Left renal cortex interstitium (tissue), 4 donors: ENCODE measurements around the gene EPHA1. TPM values are rescaled to one million over a fixed set of nuclear protein-coding genes. Genes with fewer than 3 reads are reported as not detected.

Experiments used
- DNase-seq, 4 donors: peaks; one replicate each; pipeline ENCODE4 v3.0.0-alpha.2; 2013; ENCODE audit warnings: low read depth in 4 of 4, low spot score in 2 of 4, missing footprints in 1 of 4
- polyA plus RNA-seq, 4 donors: library from polyadenylated mRNA; unstranded; fragments of 120-200 nt; gene quantifications; one replicate each; pipeline ENCODE4 v1.2.1, GENCODE V29; 2013; ENCODE audit not compliant: insufficient read length in 4 of 4

Gene EPHA1
- polyA plus RNA-seq, 4 donors: 16.3 to 20.4 (median 18.9) TPM

DNA sequence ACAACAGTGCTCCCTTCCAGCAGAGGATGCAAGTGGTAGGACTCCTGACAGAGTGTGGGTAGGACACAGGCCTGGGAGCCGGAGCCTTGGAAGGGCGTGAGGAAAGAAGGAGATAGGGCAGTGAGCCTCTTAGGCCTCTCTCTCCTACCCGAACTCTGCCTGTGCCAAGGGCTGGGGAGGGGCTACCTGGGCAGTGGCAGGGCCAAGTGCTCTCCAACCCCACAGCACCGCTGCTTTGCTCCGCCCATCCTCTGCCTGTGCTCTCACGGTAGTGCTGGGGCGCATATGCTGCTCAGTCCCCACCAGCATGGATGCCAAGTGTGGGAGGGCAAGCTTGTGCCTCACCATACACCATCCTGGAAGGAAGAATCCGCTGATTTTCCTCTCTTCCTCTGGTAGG, 53.7 kb downstream of the EPHA1 start:
- no peak for DNase-seq

DNA sequence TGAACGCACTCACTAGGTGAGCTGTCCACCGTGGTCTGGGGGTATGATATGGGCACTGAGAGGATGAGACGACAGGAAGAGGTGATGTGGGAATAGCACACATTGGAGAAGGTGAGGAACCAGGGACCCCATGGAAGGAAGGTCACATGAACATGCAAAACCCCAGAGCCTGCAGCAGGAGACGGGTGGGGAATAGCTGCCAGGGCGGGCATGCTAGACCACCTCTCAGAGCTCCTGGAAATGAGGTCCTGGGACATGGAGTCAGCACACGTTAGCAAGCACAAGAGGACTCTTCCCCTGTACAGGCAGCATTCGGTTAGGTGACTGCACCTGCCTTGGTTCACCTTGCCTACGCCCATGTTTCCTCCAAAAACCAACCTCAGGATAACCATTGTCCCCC, 54.3 kb downstream of the EPHA1 start:
- no peak for DNase-seq

DNA sequence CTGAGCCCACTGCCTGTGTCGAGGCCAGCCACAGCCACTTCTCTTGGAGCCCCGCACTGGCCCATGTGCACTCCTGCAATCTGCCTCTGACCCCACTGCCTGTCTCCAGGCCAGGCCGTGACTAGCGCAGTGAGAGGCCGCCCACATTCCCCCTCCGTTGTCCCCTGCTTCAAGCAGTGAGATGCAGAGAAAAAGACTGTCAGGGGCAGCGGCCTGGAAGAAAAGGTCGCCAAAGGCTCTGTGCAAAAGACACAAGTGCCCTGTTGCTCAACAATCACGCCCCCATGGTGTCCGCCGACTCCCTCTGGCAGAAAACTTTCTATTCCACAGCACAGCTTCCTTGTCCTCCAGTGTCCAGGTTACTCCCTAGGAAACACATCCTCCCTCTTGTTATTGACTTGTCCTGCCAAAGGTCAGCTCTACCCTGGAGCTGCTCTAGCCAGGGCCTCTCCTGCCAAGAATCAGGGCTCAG, 56.1 kb downstream of the EPHA1 start:
- DNase-seq: no peak

DNA sequence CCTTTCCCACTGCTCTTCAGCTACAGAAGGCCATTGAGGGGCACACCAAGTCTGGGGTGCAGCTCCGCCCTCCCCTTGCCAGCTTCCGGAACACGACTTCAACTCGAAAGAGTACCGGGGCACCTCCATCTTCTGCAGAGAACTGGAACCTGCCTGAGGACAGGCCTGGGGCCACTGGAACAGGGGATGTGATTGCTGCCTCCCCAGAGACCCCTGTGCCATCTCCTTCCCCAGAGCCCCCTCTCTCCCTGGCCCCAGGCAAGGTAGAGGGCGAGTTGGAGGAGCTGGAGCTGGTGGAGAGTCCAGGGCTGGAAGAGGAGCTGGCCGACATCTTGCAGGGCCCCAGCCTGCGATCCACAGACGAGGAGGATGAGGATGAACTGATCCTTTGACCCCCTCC, 57.1 kb downstream of the EPHA1 start:
- no peak for DNase-seq

DNA sequence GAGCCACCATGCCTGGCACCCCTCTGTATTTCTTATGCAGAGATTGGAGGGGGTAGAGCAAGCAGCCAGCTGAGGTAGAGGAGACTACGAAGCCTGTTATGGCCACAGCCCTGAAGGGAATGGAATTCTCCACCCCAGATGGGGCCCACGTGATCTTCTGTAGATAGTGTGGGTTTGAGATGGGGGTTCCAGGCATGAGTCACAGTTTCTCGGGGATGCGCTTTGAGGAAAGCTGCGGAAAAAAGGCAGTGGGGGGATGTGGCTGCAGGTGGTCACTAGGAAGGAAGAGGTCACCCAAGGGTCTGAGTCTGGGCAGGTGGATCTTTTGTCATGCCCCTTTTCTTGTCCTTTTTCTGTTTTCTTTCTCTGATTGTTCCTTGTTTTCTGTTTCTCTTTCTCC, 57.6 kb downstream of the EPHA1 start:
- DNase-seq: no peak

DNA sequence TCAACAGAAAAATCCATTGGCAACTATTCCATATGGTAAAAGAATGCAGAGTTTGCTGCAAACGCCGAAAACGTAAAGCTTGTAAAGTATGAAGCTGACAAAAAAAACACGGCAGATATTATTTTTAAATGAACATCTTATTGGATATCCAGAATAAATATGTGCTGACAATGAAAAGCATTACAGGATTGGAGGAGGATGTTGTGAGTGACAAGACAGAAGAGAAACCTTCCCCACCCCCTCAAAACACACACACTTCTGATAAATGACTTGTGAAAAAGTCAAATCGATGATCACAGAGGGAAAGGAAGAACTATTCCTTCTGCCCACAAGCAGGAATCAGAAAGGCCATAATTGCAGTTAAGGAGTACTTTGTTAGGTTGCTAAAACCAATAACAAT, 60.7 kb downstream of the EPHA1 start:
- DNase-seq: no peak

DNA sequence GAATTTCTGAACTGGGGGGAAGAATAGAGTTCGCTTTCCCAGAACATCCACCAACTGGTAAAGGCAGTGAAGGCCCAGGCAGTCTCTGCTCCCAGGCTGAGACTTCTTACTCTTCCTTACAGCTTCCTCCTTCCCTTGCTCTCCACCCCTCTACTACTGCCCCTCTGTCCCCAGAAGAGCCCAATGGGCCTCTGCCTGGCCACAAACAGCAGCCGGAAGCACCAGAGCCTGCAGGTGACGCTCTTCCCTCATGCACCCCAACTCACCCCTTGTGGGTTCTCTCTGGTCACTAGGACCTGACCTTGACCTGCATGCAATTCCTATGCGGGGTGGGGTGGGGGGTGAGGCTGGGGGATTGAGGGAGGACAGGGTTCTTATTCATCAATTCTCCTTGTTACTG, 62.6 kb downstream of the EPHA1 start:
- DNase-seq: no peak

DNA sequence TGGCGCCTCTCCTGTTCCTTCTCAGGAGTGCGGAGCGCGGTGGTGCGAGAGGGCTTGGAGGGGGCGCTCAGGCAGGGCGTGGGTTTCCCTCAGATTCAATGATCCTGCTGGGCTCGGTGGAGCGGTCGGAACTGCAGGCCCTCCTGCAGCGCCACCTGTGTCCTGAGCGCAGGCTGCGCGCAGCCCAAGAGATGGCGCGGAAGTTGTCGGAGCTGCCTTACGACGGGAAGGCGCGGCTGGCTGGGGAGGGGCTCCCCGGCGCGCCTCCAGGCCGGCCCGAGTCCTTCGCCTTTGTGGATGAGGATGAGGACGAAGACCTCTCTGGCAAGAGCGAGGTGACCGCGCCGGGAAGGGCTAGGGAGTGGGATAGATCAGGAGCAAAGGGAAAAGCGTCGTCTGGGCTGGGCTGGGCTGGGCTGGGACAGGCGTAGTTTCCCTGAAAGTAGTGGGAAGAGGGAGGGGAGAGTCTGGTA, 63.2 kb downstream of the EPHA1 start:
- peak in 2 of 4 donors; percentile 41 for DNase-seq

DNA sequence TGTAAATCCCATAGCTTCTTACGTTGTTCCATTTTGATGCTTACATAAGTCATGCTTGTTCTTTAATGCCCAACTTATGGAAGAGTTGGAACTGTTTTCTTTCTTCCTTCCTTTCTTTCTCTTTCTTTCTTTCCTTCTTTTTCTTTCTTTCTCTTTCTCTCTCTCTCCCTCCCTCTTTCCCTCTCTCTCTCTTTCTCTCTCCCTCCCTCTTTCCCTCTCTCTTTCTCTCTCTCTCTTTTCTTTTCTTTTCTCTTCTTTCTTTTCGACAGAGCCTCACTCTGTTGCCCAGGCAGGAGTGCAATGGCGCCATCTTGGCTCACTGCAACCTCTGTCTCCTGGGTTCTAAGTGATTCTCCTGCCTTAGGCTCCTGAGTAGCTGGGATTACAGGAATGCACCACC, 65.1 kb downstream of the EPHA1 start:
- DNase-seq: no peak

DNA sequence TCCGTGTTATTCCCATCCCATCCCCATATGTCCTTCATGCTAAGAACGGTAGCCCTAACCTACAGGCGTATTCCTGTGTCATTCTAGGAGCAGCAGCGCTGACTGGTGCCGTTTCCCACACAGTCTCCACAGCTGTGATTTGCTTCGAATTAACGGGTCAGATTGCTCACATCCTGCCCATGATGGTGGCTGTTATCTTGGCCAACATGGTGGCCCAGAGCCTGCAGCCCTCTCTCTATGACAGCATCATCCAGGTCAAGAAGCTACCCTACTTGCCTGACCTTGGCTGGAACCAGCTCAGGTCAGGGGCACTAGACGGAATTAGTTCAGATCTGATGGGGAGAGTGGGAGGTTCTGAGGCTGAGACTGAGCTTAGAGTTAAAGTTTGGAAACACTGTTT, 66.8 kb downstream of the EPHA1 start:
- DNase-seq: no peak

Other genes with a start within 250 kb of the EPHA1 start
- gene TAS2R39, start 225.4 kb downstream of the EPHA1 start, polyA plus RNA-seq: not detected
- gene TAS2R40, start 186.8 kb downstream of the EPHA1 start, polyA plus RNA-seq: not detected
- 100 to 1,000 TPM; 194 to 231 (median 210) TPM for gene GSTK1, start 145.4 kb downstream of the EPHA1 start, polyA plus RNA-seq
- 10 to 100 TPM; 53.2 to 74.8 (median 63.0) TPM for gene TMEM139, start 123.9 kb downstream of the EPHA1 start, polyA plus RNA-seq
- 10 to 100 TPM; 42.5 to 61.9 (median 53.3) TPM for gene CASP2, start 120.5 kb downstream of the EPHA1 start, polyA plus RNA-seq
- gene CLCN1, start 92.7 kb downstream of the EPHA1 start, polyA plus RNA-seq: under 1 TPM; 0.05 to 0.17 (median 0.14) TPM
- 1 to 10 TPM; 2.2 to 2.7 (median 2.4) TPM for gene FAM131B, start 46.1 kb downstream of the EPHA1 start, polyA plus RNA-seq
- 100 to 1,000 TPM in 2 of 4 donors, 10 to 100 TPM in 2; 61.8 to 112 (median 96.6) TPM for gene ZYX, start 27.5 kb downstream of the EPHA1 start, polyA plus RNA-seq
- gene TAS2R60, start 34.6 kb upstream of the EPHA1 start, polyA plus RNA-seq: not detected
- not detected for gene TAS2R41, start 69.0 kb upstream of the EPHA1 start, polyA plus RNA-seq
- gene CTAGE15, start 162.9 kb upstream of the EPHA1 start, polyA plus RNA-seq: 1 to 10 TPM in 1 of 4 donors, under 1 TPM in 2, not detected in 1; 0.08 to 1.4 (median 0.44) TPM
- 1 to 10 TPM; 2.8 to 3.7 (median 3.1) TPM for gene TCAF2, start 212.1 kb upstream of the EPHA1 start, polyA plus RNA-seq